HepG2 (cell line): ENCODE measurements around the gene HCK. TPM values are rescaled to one million over a fixed set of nuclear protein-coding genes. Genes with fewer than 3 reads are reported as not detected.

ENCODE experiments used
- JARID2 ChIP-seq: sonication (generic); formaldehyde crosslinking; IDR thresholded peaks from 2 replicates; pipeline ENCODE4 v1.8.1; 2023; ENCODE audit warnings: missing genetic modification reagents, inconsistent platforms; ENCODE audit not compliant: insufficient replicate concordance
- RELA ChIP-seq: sonication (generic); formaldehyde crosslinking; IDR thresholded peaks from 2 replicates; pipeline ENCODE4 v1.4.0; 2020; ENCODE audit warnings: missing genetic modification reagents
- ZKSCAN8 ChIP-seq: IDR thresholded peaks from 2 replicates; pipeline ENCODE4 v1.6.1; 2016; ENCODE audit warnings: borderline replicate concordance, missing genetic modification reagents, missing compliant biosample characterization
- ZNF12 ChIP-seq: sonication (generic); formaldehyde crosslinking; IDR thresholded peaks from 2 replicates; pipeline ENCODE4 v1.5.0; 2020; ENCODE audit warnings: missing genetic modification reagents
- ZNF337 ChIP-seq: sonication (generic); formaldehyde crosslinking; IDR thresholded peaks from 2 replicates; pipeline ENCODE4 v1.5.1; 2020; ENCODE audit warnings: missing genetic modification reagents, low read depth, mild to moderate bottlenecking, borderline replicate concordance
- ZNF558 ChIP-seq: sonication (generic); formaldehyde crosslinking; IDR thresholded peaks from 2 replicates; pipeline ENCODE4 v1.9.0; 2022; ENCODE audit warnings: mild to moderate bottlenecking, missing genetic modification reagents, borderline replicate concordance
- ZNF749 ChIP-seq: sonication (generic); formaldehyde crosslinking; IDR thresholded peaks from 2 replicates; pipeline ENCODE4 v1.8.0; 2022; ENCODE audit warnings: mild to moderate bottlenecking, missing genetic modification reagents, moderate library complexity, borderline replicate concordance
- ZNF766 ChIP-seq: sonication (generic); formaldehyde crosslinking; IDR thresholded peaks from 2 replicates; pipeline ENCODE4 v1.5.0; 2020; ENCODE audit warnings: missing genetic modification reagents, borderline replicate concordance
- ZNF83 ChIP-seq: sonication (generic); formaldehyde crosslinking; IDR thresholded peaks from 2 replicates; pipeline ENCODE4 v1.4.0; 2020; ENCODE audit warnings: missing genetic modification reagents, mild to moderate bottlenecking, borderline replicate concordance
- polyA plus RNA-seq, 8 experiments: library from polyadenylated mRNA; depleted of rRNA in 3 of 8; stranded (reverse) in 7 of 8; unstranded in 1 of 8; fragments of >200 nt; fragmentation: Illumina TruSeq in 4 of 8; extraction: Trizol in 4 of 8; gene quantifications; 2 replicates each; pipeline versions ENCODE4 v1.2.1 to v1.2.3, GENCODE V29; 2011 to 2016; ENCODE audit warnings: low read depth in 4 of 8, missing spikeins in 1 of 8, mixed read lengths in 1 of 8; ENCODE audit not compliant: insufficient read depth in 1 of 8
- total RNA-seq, 5 experiments: library from RNA; depleted of rRNA; stranded (reverse); fragments of >200 nt; fragmentation: Illumina TruSeq; extraction: Trizol; gene quantifications; 2 replicates each; pipeline ENCODE4 v1.2.3, GENCODE V29; 2016; ENCODE audit warnings: low read depth in 1 of 5
- TF ChIP-seq, protein P1 (sequence below): sonication (generic); formaldehyde crosslinking; IDR thresholded peaks from 2 replicates; pipeline ENCODE4 v1.5.0; 2020; ENCODE audit warnings: missing genetic modification reagents
- TF ChIP-seq, protein P2 (sequence below): sonication (generic); formaldehyde crosslinking; IDR thresholded peaks from 2 replicates; pipeline ENCODE4 v1.5.0; 2020; ENCODE audit warnings: mild to moderate bottlenecking, missing genetic modification reagents, borderline replicate concordance
- TF ChIP-seq, protein P3 (sequence below): sonication (generic); formaldehyde crosslinking; IDR thresholded peaks from 2 replicates; pipeline ENCODE4 v1.4.0; 2020; ENCODE audit warnings: missing genetic modification reagents, borderline replicate concordance

The HCK gene
- total and polyA plus RNA-seq, 2 of the 13 experiments (the other 11 are each of a cell fraction or from before 2014, with no cell fraction given) = 0.04 TPM; not detected in 1

DNA sequence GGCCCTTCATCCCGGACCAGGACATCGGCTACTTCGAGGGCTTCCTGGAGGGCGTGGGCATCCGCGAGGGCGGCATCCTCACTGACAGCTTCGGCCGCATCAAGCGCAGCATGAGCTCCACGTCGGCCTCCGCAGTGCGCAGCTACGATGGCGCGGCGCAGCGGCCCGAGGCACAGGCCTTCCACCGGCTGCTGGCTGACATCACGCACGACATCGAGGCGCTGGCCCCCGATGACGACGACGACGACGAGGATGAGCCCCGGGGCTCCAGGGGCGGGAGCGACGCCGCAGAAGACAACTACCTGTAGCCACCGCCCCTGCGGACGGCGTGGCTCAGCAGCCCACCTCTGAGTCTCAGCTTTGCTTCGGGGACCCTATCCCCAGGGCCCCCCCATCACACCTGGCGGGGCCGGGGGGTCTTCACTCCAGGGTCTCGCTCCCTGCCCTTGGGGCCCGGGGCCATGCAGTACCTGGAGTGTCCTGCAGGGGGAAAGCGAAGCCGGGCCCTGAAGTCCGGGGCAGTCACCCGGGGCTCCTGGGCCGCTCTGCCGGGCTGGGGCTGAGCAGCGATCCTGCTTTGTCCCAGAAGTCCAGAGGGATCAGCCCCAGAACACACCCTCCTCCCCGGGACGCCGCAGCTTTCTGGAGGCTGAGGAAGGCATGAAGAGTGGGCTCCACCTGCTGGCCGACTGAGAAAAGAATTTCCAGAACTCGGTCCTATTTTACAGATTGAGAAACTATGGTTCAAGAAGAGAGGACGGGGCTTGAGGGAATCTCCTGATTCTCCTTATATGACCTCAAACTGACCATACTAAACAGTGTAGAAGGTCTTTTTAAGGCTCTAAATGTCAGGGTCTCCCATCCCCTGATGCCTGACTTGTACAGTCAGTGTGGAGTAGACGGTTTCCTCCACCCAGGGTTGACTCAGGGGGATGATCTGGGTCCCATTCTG, 20.8 kb upstream of the HCK start (continued):
- TF ChIP-seq, protein P1, sequence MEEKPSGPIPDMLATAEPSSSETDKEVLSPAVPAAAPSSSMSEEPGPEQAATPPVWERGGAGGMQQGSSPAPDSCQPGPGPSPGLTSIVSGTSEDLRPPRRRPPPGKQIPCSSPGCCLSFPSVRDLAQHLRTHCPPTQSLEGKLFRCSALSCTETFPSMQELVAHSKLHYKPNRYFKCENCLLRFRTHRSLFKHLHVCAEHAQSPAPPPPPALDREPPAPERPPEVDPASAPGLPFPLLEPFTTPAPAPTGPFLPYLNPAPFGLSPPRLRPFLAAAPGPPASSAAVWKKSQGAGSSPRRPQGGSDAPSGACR = no peak
- TF ChIP-seq ZNF337 (CRISPR knock-in tag) (no peak), ZNF766 (0 out of 2 replicates have a peak, but pooled peaks have one; percentile 57), ZNF749 (no peak), RELA (no peak), ZNF12 (CRISPR knock-in tag) (peak; percentile 40; the same call in 1 of the 2 replicates), ZNF83 (no peak), JARID2 (CRISPR knock-in tag) (no peak), ZKSCAN8 (CRISPR knock-in tag) (no peak), ZNF558 (CRISPR knock-in tag) (no peak)
- TF ChIP-seq, protein P2, sequence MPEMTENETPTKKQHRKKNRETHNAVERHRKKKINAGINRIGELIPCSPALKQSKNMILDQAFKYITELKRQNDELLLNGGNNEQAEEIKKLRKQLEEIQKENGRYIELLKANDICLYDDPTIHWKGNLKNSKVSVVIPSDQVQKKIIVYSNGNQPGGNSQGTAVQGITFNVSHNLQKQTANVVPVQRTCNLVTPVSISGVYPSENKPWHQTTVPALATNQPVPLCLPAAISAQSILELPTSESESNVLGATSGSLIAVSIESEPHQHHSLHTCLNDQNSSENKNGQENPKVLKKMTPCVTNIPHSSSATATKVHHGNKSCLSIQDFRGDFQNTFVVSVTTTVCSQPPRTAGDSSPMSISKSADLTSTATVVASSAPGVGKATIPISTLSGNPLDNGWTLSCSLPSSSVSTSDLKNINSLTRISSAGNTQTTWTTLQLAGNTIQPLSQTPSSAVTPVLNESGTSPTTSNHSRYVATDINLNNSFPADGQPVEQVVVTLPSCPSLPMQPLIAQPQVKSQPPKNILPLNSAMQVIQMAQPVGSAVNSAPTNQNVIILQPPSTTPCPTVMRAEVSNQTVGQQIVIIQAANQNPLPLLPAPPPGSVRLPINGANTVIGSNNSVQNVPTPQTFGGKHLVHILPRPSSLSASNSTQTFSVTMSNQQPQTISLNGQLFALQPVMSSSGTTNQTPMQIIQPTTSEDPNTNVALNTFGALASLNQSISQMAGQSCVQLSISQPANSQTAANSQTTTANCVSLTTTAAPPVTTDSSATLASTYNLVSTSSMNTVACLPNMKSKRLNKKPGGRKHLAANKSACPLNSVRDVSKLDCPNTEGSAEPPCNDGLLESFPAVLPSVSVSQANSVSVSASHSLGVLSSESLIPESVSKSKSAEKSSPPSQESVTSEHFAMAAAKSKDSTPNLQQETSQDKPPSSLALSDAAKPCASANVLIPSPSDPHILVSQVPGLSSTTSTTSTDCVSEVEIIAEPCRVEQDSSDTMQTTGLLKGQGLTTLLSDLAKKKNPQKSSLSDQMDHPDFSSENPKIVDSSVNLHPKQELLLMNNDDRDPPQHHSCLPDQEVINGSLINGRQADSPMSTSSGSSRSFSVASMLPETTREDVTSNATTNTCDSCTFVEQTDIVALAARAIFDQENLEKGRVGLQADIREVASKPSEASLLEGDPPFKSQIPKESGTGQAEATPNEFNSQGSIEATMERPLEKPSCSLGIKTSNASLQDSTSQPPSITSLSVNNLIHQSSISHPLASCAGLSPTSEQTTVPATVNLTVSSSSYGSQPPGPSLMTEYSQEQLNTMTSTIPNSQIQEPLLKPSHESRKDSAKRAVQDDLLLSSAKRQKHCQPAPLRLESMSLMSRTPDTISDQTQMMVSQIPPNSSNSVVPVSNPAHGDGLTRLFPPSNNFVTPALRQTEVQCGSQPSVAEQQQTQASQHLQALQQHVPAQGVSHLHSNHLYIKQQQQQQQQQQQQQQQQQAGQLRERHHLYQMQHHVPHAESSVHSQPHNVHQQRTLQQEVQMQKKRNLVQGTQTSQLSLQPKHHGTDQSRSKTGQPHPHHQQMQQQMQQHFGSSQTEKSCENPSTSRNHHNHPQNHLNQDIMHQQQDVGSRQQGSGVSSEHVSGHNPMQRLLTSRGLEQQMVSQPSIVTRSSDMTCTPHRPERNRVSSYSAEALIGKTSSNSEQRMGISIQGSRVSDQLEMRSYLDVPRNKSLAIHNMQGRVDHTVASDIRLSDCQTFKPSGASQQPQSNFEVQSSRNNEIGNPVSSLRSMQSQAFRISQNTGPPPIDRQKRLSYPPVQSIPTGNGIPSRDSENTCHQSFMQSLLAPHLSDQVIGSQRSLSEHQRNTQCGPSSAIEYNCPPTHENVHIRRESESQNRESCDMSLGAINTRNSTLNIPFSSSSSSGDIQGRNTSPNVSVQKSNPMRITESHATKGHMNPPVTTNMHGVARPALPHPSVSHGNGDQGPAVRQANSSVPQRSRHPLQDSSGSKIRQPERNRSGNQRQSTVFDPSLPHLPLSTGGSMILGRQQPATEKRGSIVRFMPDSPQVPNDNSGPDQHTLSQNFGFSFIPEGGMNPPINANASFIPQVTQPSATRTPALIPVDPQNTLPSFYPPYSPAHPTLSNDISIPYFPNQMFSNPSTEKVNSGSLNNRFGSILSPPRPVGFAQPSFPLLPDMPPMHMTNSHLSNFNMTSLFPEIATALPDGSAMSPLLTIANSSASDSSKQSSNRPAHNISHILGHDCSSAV (CRISPR knock-in tag) = no peak
- TF ChIP-seq, protein P3, sequence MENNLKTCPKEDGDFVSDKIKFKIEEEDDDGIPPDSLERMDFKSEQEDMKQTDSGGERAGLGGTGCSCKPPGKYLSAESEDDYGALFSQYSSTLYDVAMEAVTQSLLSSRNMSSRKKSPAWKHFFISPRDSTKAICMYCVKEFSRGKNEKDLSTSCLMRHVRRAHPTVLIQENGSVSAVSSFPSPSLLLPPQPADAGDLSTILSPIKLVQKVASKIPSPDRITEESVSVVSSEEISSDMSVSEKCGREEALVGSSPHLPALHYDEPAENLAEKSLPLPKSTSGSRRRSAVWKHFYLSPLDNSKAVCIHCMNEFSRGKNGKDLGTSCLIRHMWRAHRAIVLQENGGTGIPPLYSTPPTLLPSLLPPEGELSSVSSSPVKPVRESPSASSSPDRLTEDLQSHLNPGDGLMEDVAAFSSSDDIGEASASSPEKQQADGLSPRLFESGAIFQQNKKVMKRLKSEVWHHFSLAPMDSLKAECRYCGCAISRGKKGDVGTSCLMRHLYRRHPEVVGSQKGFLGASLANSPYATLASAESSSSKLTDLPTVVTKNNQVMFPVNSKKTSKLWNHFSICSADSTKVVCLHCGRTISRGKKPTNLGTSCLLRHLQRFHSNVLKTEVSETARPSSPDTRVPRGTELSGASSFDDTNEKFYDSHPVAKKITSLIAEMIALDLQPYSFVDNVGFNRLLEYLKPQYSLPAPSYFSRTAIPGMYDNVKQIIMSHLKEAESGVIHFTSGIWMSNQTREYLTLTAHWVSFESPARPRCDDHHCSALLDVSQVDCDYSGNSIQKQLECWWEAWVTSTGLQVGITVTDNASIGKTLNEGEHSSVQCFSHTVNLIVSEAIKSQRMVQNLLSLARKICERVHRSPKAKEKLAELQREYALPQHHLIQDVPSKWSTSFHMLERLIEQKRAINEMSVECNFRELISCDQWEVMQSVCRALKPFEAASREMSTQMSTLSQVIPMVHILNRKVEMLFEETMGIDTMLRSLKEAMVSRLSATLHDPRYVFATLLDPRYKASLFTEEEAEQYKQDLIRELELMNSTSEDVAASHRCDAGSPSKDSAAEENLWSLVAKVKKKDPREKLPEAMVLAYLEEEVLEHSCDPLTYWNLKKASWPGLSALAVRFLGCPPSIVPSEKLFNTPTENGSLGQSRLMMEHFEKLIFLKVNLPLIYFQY (CRISPR knock-in tag) = peak; percentile 98
